Measurements from ENCODE around the gene ZNF483.
"Not testable (repeated sequence)": the region's sequence is repeated elsewhere in the genome, so short reads cannot be mapped to it uniquely, and the experiment has no call there.

Gene ZNF483

DNA sequence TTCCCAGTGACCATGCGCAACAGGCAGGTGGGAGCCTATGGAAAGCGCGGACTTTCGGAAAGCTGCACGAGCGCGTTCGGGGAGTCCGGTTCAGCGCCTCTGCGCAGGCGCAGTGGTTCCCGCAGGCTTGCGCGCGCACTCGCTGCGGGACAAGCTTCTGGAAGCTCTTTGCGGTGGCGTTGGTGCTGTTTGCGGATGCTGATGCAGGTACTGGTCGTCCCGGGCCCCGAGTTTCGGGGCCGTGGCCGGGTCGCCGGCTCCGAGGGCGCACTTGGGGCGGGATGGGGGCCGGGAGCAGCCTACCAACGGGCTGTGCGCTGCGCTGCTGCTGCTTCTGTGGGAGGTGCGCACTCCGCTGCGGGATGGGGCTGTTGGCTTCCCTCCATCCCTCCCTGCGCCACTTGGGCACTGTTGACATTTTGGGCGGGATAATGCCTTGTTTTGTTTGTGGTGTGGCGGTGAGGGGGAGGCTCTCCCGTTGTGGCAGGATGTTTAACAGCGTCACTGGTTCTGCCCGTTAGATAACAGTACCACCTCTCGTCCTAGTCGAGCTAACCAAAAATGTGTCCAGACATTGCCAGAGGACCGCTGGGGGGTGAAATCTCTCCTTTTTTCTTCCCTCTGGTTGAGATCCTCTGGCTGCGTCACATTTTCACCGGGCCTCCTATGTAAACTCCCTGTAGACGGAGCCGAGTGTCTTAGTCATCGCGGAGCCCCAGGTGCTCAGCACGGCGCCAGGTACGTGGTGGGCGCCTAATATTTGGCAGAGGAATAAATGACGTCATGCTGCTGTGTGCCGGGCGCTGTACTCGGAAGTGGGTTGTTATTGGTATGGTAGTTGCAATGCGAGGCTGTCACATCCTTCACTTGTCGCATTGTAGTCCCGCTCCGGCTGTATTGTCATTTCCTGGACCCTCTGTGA is at the start of gene ZNF483:
ZNF483 (plus strand) TSS at position 124 of the 922 bp plus-strand sequence. CDS start 2,217 bp downstream, outside the sequence.
- DNase-seq: peak; percentile 60

GRCh38 chr9:111475195-111475594 is 49.8 kb upstream of the ZNF483 start:
- no peak for DNase-seq

DNA sequence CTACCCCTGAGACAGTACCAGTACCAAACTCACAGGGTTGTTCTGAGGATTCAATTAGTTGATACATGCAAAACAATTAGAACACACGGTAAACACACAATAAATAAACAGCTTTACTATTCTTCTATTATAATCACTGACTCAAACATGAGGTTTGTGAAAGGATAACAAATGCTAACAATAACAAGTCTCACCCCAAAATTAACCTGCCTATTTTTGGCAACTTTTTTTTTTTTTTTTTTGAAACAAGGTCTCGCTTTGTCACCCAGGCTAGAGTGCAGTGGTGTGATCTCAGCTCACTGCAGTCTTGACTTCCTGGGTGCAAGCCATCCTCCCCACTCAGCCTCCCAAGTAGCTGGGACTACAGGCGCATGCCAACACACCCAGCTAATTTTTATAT is 47.3 kb upstream of the ZNF483 start:
- DNase-seq: no peak

GRCh38 chr9:111481885-111482636 is 42.9 kb upstream of the ZNF483 start:
- no peak for DNase-seq

DNA sequence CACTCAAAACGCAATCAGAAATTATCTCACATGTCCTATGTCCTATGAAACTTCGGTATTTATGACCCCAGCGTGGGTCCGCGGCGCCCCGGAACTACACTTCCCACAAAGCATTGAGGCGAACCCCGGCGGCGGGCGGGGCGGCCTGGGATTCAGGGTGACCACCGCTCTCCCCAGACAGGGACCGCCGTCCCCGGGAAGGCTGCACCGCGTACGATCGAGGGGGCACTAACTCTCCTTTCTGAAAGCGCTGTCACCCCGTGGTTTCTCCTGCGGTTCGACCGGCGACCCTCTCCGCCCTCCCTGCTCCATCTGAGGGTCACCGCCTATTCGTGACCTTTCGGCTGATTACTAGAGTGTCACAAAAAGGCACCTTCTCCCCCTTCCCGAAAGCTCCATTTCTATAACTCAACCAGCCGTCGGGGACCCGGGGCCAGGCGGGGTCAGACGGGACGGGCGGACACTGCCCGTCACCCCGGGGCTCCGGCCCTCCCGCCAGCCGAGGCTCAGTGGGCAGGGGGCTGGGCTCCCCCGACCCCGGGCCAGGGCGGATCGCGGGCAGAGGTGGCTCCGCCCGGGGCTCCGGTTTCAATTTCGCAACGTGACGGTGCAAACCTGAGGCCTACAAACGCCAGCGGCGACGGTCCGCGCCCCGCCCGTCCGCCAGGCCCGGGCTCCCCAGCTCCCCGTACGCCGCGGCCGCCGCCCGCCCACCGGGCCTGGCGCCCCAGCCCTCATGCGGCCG is 42.1 kb upstream of the ZNF483 start:
- peak; percentile 85 for DNase-seq

DNA sequence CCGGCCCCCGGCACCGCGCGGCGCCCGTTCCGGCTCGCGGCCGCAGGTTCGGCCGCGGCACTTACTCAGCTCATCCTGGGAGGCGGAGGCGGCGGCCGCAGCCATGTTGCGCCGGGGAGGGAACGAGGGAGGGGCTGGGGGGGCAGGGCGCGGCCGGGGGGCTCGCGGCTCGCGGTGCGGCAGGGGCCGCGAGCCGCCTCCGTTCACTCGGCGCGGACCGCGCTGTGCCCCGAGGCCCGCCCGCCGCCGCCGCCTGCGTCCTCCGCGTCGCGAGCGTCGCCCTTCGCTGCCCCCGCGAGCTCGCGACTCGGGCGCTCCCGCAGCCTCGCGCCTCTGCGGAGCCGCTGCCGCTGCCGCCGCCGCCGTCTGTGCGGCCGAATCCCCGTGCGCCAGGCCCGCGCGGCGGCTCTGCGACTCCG is 41.5 kb upstream of the ZNF483 start:
- DNase-seq: peak; percentile 63

DNA sequence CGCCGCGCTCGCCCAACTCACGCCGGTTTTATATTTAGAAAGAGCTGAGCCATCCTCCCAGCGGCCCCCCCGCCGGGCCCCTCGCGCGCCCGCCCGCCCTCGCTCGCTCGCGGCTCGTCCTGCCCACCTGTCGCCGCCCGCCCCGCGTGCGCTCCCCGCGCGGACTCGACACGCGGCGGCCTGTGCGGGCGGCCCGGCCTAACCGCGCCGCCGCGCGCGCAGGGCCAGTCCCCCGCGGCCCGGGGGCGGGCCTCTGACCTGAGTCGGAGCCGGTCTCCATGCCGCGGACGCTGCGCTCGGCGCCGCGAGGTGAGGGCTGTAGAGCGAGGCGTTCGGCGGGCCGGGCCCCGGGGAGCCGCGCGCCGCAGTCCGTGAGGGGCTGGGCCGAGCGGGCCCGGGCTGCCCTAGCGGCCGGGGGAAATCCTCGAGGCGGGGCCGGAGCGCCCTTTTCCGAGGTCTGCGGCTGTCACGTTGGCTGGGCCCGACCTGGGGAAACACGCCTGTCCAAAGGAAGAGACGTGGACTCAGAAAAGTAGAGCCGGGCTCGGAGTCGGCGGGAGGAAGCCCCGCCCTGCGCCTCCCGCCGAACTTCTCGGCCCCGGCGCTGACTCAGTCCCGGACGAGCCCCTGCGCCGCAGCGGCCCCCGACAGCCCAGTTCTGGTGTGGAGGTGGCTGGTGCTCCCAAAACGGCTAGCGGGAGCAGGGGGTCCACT is 41.0 kb upstream of the ZNF483 start, which contains the start of gene ECPAS:
ECPAS (minus strand) TSS at position 526 of the 714 bp plus-strand sequence. CDS start 11,465 bp downstream, outside the sequence.
- DNase-seq: peak; percentile 82

DNA sequence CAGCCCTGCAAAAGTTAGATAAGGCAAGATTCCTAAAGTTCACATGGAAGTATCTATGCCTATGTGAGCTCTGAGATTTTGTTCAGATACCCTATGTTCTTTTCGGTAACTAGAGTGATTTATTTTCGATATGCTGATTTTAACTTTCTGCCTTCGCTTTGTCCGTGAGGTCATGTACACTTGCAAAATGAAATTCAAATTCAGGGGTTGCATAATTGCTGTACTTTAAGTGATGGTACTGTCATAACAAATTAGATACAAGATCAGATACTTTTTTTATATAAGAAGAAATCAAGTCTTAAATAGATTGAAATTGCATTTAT is 40.4 kb upstream of the ZNF483 start:
- DNase-seq: no peak

- DNase-seq: not testable (repeated sequence)
Observed at GRCh38 chr9:111497196-111497595, 27.8 kb upstream of the ZNF483 start.

- DNase-seq: no peak
Observed at GRCh38 chr9:111501005-111501562, 23.9 kb upstream of the ZNF483 start.

DNA sequence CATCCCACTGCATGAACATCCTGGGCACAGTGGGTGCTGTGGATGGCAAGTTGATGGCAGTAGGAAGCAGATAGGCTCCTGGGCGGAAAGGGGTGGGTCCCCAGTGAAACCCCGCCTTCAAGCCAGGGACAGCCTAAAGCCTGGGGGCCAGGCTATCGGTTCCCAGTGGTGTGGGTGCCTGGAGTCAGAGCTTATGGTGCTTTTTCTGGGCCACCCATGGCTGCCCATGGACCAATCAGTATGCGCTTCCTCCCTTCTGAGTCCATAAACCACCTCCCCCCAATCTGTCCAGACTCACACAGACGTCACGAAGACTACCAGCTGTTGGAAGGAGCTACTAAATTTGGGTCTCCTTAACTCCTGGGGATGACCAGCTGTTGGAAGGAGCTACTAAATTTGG is 23.3 kb upstream of the ZNF483 start:
- no peak for DNase-seq

DNA sequence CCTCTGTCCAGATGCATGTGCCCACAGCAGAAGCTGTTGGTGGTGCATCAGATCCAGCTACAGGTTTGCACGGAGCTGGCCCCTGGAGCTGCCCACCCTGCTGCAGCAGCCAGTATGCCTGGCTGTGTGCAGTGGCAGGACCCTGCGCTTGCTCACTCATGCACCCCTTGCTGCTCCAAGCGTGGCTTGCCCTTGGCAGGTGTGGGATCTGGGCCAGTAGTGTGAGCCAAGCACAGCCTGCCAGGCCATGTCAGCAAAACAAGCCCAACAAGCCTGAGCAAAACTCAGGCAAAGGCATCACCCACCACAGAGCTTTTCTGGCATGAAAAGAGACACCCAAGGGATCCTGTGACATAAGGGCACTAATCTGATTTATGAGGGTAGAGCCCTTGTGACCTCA is 22.5 kb upstream of the ZNF483 start:
- DNase-seq: no peak

DNA sequence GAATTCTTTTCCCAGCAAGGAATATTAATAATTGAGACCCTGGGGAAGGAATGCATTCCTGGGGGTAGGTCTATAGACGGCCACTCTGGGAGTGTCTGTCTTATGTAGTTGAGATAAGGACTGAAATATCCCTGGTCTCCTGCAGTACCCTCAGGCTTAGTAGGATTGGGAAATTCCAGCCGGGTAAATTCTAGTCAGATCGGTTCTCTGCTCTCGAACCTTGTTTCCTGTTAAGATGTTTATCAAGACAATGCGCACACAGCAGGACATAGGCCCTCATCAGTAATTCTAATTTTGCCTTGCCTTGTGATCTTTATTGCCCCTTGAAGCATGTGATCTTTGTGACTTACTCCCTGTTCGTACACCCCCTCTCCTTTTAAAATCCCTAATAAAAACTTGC is 13.4 kb upstream of the ZNF483 start:
- not testable (repeated sequence) for DNase-seq

GRCh38 chr9:111514967-111515366 is 10.0 kb upstream of the ZNF483 start:
- DNase-seq: no peak

GRCh38 chr9:111516061-111516465 is 8.9 kb upstream of the ZNF483 start:
- no peak for DNase-seq

- DNase-seq: no peak
Observed at GRCh38 chr9:111524731-111525055, 286 bp upstream of the ZNF483 start.

DNA sequence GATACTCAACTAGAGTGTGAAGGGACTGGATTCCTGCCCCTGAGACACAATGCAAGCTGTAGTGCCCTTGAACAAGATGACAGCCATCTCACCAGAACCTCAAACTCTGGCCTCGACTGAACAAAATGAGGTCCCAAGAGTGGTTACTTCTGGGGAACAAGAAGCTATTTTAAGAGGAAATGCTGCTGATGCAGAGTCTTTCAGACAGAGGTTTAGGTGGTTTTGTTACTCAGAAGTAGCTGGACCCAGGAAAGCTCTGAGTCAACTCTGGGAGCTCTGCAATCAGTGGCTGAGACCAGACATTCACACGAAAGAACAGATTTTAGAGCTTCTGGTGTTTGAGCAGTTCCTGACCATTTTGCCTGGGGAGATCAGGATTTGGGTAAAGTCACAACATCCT is 2.4 kb downstream of the ZNF483 start:
- no peak for DNase-seq

GRCh38 chr9:111529787-111530186 is 4.8 kb downstream of the ZNF483 start:
- no peak for DNase-seq

DNA sequence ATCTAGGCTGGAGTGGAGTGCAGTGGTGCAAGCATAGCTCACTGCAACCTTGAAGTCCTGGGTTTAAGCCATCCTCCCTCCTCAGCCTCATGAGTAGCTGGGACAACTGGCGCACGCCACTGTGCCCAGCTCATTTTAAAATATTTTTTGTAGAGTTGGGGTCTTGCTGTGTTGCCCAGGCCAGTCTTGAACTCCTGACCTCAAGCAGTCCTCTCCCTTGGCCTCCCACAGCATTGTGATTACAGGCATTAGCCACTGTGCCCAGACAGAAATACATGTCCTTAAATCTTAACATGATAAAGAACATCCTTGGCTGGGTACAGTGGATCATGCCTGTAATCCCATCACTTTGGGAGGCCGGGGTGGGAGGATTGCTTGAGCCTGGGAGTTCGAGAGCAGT is 6.7 kb downstream of the ZNF483 start:
- no peak for DNase-seq

DNA sequence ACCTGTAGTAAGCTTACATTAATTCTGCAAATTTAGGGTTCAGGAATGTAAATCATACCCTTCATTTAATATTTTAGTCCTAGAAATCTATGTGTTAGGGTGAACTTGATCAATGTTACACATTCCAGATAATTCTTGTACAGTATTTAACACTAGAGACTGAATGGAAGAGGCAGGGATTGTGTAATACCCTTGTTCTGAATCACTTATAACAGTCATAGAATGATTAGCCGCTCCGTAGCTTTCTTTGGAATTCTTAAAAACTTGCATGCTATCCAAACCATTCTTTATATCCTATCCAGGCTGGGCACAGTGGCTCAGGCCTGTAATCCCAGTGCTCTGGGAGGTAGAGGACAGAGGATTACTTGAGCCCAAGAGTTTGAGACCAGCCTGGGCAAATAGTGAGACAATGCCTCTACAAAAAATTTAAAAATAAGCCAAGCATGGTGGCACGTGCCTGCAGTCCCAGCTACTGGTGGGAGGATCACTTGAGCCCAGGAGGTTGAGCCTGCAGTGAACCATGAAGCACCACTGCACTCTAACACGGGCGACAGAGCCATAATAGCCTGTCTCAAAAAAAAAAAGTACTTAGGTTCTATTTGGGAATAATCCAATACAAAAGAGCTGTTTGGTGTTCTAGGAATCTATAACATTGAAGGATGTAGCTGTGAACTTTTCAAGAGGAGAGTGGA is 8.3 kb downstream of the ZNF483 start:
- DNase-seq: no peak

DNA sequence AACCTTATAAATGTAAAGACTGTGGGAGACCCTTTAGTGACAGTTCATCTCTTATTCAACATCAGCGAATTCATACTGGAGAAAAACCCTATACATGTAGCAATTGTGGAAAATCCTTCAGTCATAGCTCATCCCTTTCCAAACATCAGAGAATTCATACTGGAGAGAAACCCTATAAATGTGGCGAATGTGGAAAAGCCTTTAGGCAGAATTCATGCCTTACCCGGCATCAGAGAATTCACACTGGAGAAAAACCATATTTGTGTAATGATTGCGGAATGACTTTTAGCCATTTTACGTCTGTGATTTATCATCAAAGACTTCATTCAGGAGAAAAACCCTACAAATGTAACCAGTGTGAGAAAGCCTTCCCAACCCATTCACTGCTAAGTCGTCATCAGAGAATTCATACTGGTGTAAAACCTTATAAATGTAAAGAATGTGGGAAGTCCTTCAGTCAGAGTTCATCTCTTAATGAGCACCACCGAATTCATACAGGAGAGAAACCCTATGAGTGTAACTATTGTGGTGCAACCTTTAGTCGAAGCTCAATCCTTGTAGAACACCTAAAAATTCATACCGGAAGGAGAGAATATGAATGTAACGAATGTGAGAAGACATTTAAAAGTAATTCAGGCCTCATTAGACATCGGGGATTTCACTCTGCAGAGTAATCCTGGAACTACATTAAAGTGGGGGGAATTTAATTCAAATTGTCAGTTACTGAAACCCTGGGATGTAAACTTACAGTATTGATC is 17.7 kb downstream of the ZNF483 start:
- DNase-seq: no peak
